H1 (cell line): ENCODE results near the gene NT5DC1. TPM values are rescaled to one million over a fixed set of nuclear protein-coding genes. Genes with fewer than 3 reads are reported as not detected.

Experiments
- CTCF ChIA-PET: fragments of 300-600 bp; sonication (Branson Sonifier 250); formaldehyde crosslinking; loops from one replicate; lab custom pipeline; 2021; ENCODE audit not compliant: partially characterized antibody; lab: Charles Lee
- POLR2A ChIA-PET: fragments of 300-600 bp; sonication (Branson Sonifier 250); formaldehyde crosslinking; loops from one replicate; lab custom pipeline; 2021; ENCODE audit warnings: inconsistent platforms; ENCODE audit not compliant: partially characterized antibody; lab: Charles Lee
- DNase-seq, 2 experiments: peaks; one replicate each; pipeline versions ENCODE4 v3.0.0 to v3.0.0-alpha.2; 2010 to 2022; ENCODE audit warnings: low spot score in 2 of 2, low read depth in 1 of 2, mixed read lengths in 1 of 2
- FAIRE-seq: peaks from 2 replicates; lab custom pipeline; 2011; peaks lifted over from hg19 to GRCh38; lab: Jason Lieb, UNC
- H2AFZ ChIP-seq: 2 replicates; pipeline ENCODE4 v1.8.1; 2012; ENCODE audit warnings: low read length, inconsistent platforms
- H2AK5ac ChIP-seq: 2 replicates; pipeline ENCODE4 v1.6.1; 2013; ENCODE audit warnings: low read depth, low read length
- H2BK120ac ChIP-seq: replicated peaks from 2 replicates; pipeline ENCODE3; 2013; ENCODE audit warnings: low read depth, low read length, inconsistent platforms
- H2BK12ac ChIP-seq: 2 replicates; pipeline ENCODE4 v1.6.1; 2013; ENCODE audit warnings: low read depth, low read length
- H2BK15ac ChIP-seq: 2 replicates; pipeline ENCODE4 v1.6.1; 2013; ENCODE audit warnings: low read length
- H2BK20ac ChIP-seq: 2 replicates; pipeline ENCODE4 v1.6.1; 2013; ENCODE audit warnings: low read length
- H2BK5ac ChIP-seq: 2 replicates; pipeline ENCODE4 v1.6.1; 2013; ENCODE audit warnings: low read depth, low read length
- H3K14ac ChIP-seq: 2 replicates; pipeline ENCODE4 v1.6.1; 2013; ENCODE audit warnings: inconsistent platforms; ENCODE audit not compliant: insufficient read length
- H3K18ac ChIP-seq: 2 replicates; pipeline ENCODE4 v1.6.1; 2013; ENCODE audit warnings: low read length; ENCODE audit errors: extremely low read depth
- H3K23ac ChIP-seq: 2 replicates; pipeline ENCODE4 v1.6.1; 2013; ENCODE audit warnings: inconsistent platforms; ENCODE audit not compliant: insufficient read length
- H3K23me2 ChIP-seq: 2 replicates; pipeline ENCODE4 v1.6.1; 2013; ENCODE audit warnings: low read depth, low read length
- H3K27ac ChIP-seq: 2 replicates; pipeline ENCODE4 v1.6.1; 2011; ENCODE audit warnings: low read depth, low read length, inconsistent platforms
- H3K27me3 ChIP-seq, 4 experiments: replicated peaks in 1 of 4; 1 replicate in 1 of 4; 2 replicates in 3 of 4; pipeline versions ENCODE4 v1.6.1 to v1.8.1; 2011 to 2013; ENCODE audit warnings: low read length in 3 of 4, mild to moderate bottlenecking in 3 of 4, inconsistent platforms in 2 of 4, mixed read lengths in 2 of 4, moderate library complexity in 1 of 4; ENCODE audit not compliant: control insufficient read depth in 3 of 4, insufficient read depth in 3 of 4; ENCODE audit errors: extremely low read depth in 1 of 4
- H3K36me3 ChIP-seq, 4 experiments: 2 replicates each; pipeline versions ENCODE4 v1.6.1 to v1.8.1; 2011 to 2013; ENCODE audit warnings: mild to moderate bottlenecking in 4 of 4, low read length in 3 of 4, moderate library complexity in 2 of 4, control low read depth in 1 of 4, inconsistent platforms in 1 of 4; ENCODE audit not compliant: insufficient read depth in 4 of 4, control insufficient read depth in 2 of 4
- H3K4ac ChIP-seq: replicated peaks from 2 replicates; pipeline ENCODE3; 2013; ENCODE audit warnings: low read length, low read depth, mixed read lengths, inconsistent platforms; ENCODE audit not compliant: insufficient read length
- H3K4me1 ChIP-seq, 4 experiments: replicated peaks in 1 of 4; 1 replicate in 1 of 4; 2 replicates in 3 of 4; pipeline versions ENCODE4 v1.6.1 to v1.8.1; 2011 to 2013; ENCODE audit warnings: low read length in 3 of 4, inconsistent platforms in 2 of 4, mixed read lengths in 1 of 4; ENCODE audit not compliant: insufficient read depth in 4 of 4, control insufficient read depth in 3 of 4
- H3K4me2 ChIP-seq, 2 experiments: 2 replicates each; pipeline versions ENCODE4 v1.6.1 to v1.8.1; 2011 to 2013; ENCODE audit warnings: low read depth in 2 of 2, low read length in 2 of 2, control low read depth in 1 of 2, inconsistent platforms in 1 of 2, mild to moderate bottlenecking in 1 of 2; ENCODE audit not compliant: insufficient read depth in 1 of 2
- H3K4me3 ChIP-seq, 4 experiments: fragments of 200-600, 300-600 bp in 1 of 4; sonication (generic), shearing (Covaris generic), sonication (Bioruptor Twin) in 1 of 4; 2 replicates each; pipeline versions ENCODE4 v1.5.1 to v1.8.1; 2011 to 2016; ENCODE audit warnings: low read length in 4 of 4, low read depth in 3 of 4, control low read depth in 2 of 4, inconsistent platforms in 2 of 4, mild to moderate bottlenecking in 2 of 4, mixed read lengths in 1 of 4, moderate library complexity in 1 of 4; ENCODE audit not compliant: insufficient read depth in 2 of 4; ENCODE audit errors: extremely low read depth in 1 of 4
- H3K56ac ChIP-seq: replicated peaks from 2 replicates; pipeline ENCODE3; 2013; ENCODE audit warnings: low read depth, mild to moderate bottlenecking, mixed read lengths, low read length, inconsistent platforms; ENCODE audit not compliant: insufficient read length
- H3K79me1 ChIP-seq: 2 replicates; pipeline ENCODE4 v1.6.1; 2013; ENCODE audit warnings: low read depth, low read length, control low read depth
- H3K79me2 ChIP-seq, 2 experiments: 2 replicates each; pipeline versions ENCODE4 v1.6.1 to v1.8.1; 2012 to 2013; ENCODE audit warnings: low read length in 2 of 2, mild to moderate bottlenecking in 2 of 2, inconsistent platforms in 1 of 2; ENCODE audit not compliant: insufficient read depth in 2 of 2, control insufficient read depth in 1 of 2
- H3K9ac ChIP-seq, 4 experiments: replicated peaks in 1 of 4; 1 replicate in 1 of 4; 2 replicates in 3 of 4; pipeline versions ENCODE4 v1.6.1 to v1.8.1; 2011 to 2013; ENCODE audit warnings: low read depth in 3 of 4, low read length in 3 of 4, control low read depth in 2 of 4, mild to moderate bottlenecking in 2 of 4, moderate library complexity in 2 of 4, inconsistent platforms in 1 of 4; ENCODE audit errors: extremely low read depth in 1 of 4
- H3K9me3 ChIP-seq, 2 experiments: 2 replicates each; pipeline versions ENCODE4 v1.6.1 to v1.8.1; 2012 to 2013; ENCODE audit warnings: mild to moderate bottlenecking in 2 of 2, moderate library complexity in 2 of 2, control low read depth in 1 of 2, inconsistent platforms in 1 of 2, low read depth in 1 of 2, low read length in 1 of 2, mixed read lengths in 1 of 2; ENCODE audit not compliant: insufficient read depth in 2 of 2
- H4K20me1 ChIP-seq, 2 experiments: replicated peaks in 1 of 2; 2 replicates each; pipeline versions ENCODE3 to v1.8.1; 2011 to 2013; ENCODE audit warnings: inconsistent platforms in 2 of 2, low read length in 2 of 2, mild to moderate bottlenecking in 1 of 2; ENCODE audit not compliant: insufficient read depth in 2 of 2, control insufficient read depth in 1 of 2
- H4K5ac ChIP-seq: 2 replicates; pipeline ENCODE4 v1.6.1; 2013; ENCODE audit warnings: low read length, low read depth, mixed read lengths, inconsistent platforms; ENCODE audit not compliant: insufficient read length
- H4K8ac ChIP-seq: 2 replicates; pipeline ENCODE4 v1.8.0; 2013; ENCODE audit warnings: mild to moderate bottlenecking, moderate library complexity, low read length, inconsistent platforms; ENCODE audit not compliant: insufficient read depth; ENCODE audit errors: extremely low read depth
- H4K91ac ChIP-seq: replicated peaks from 2 replicates; pipeline ENCODE3; 2013; ENCODE audit warnings: low read length, mixed read lengths, inconsistent platforms; ENCODE audit not compliant: insufficient read length
- BRCA1 ChIP-seq: IDR thresholded peaks from 2 replicates; pipeline ENCODE4 v1.6.1; 2012; ENCODE audit warnings: low read depth, low read length, improper control_type of control experiment
- EP300 ChIP-seq, 2 experiments: IDR thresholded peaks; 1 replicate in 1 of 2; 2 replicates in 1 of 2; pipeline ENCODE4 v1.6.1; 2011 to 2012; ENCODE audit warnings: low read depth in 2 of 2, low read length in 2 of 2, mild to moderate bottlenecking in 2 of 2, borderline replicate concordance in 1 of 2, inconsistent platforms in 1 of 2, moderate library complexity in 1 of 2
- EZH2 ChIP-seq: fragments of 200-600 bp; sonication (generic); IDR thresholded peaks from 2 replicates; pipeline ENCODE4 v1.7.1; 2012; ENCODE audit warnings: low read depth, mild to moderate bottlenecking, moderate library complexity, low read length, inconsistent platforms; ENCODE audit not compliant: severe bottlenecking
- JUND ChIP-seq: IDR thresholded peaks from 2 replicates; pipeline ENCODE4 v1.6.1; 2011; ENCODE audit warnings: mild to moderate bottlenecking, improper control_type of control experiment, low read length
- KDM1A ChIP-seq: fragments of 200-600, 300-600 bp; sonication (generic); IDR thresholded peaks from 2 replicates; pipeline ENCODE4 v1.7.1; 2016; ENCODE audit warnings: mild to moderate bottlenecking, low read length, borderline replicate concordance
- SP2 ChIP-seq: IDR thresholded peaks from 2 replicates; pipeline ENCODE4 v1.6.1; 2012; ENCODE audit warnings: mild to moderate bottlenecking, low read length, inconsistent platforms
- TBP ChIP-seq: IDR thresholded peaks from 2 replicates; pipeline ENCODE4 v1.6.1; 2011; ENCODE audit warnings: low read depth, low read length, improper control_type of control experiment
- TEAD4 ChIP-seq: IDR thresholded peaks from 2 replicates; pipeline ENCODE4 v1.6.1; 2012; ENCODE audit warnings: low read depth, low read length, inconsistent platforms, mixed read lengths
- WGBS, 2 experiments: shearing (Covaris generic) in 1 of 2; methylation state at CpG; one replicate each; pipeline versions ENCODE4 v1.1.6 to v1.1.7; 2013 to 2015; ENCODE audit warnings: low lambda C conversion rate in 2 of 2, mixed read lengths in 2 of 2, inconsistent platforms in 1 of 2, low coverage in 1 of 2, missing lambda C conversion rate in 1 of 2; ENCODE audit not compliant: insufficient replicate concordance in 2 of 2, insufficient coverage in 1 of 2, insufficient read length in 1 of 2; ENCODE audit errors: extremely low coverage in 1 of 2, missing lambda C conversion rate in 1 of 2; 5-methylcytosine and 5-hydroxymethylcytosine counted together
- polyA plus RNA-seq, 7 experiments: library from polyadenylated mRNA; depleted of rRNA in 3 of 7; stranded (reverse) in 5 of 7; unstranded in 2 of 7; fragments of >200 nt in 5 of 7; fragments of 200-250 nt in 2 of 7; gene quantifications; 1 replicate in 5 of 7; 2 replicates in 1 of 7; 4 replicates in 1 of 7; pipeline versions ENCODE4 v1.2.1 to v1.2.3, GENCODE V29; 2011 to 2013; ENCODE audit warnings: missing spikeins in 2 of 7, mixed read lengths in 2 of 7
- total RNA-seq: library from RNA; stranded (reverse); fragmentation: NEBNext Ultra II Directional; extraction: Animal tissue kit (Norgen Biotek cat#: 25700); gene quantifications from 2 replicates; pipeline ENCODE4 v1.2.1, GENCODE V29; 2021
- TF ChIP-seq, protein P1 (sequence below): IDR thresholded peaks from 2 replicates; pipeline ENCODE4 v1.6.1; 2011; ENCODE audit warnings: low read depth, mild to moderate bottlenecking, low read length; ENCODE audit not compliant: insufficient read depth

NT5DC1 gene
- total and polyA plus RNA-seq, 2 of the 8 experiments (the other 6 are each of a cell fraction or from before 2014, with no cell fraction given), result 25.3 to 72.7 TPM

DNA sequence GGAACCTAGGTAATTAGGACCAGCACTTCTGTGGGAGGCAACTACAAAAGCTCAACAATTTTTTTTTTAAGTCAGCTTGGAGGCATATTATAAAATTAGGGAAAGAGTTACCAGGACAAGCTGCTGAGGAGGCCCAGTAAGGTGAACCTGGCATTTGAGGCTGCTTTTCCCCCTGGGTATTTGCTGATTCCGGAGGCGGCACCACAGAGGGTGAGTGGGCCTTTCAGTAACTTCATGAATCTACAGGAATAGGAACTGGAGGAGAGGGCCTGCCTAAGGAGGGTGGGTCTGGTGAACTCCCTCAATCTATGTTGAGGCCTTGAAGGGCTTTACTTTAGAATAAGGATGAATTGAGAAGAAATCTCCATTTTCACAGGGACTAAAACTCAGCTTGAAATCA lies 138.6 kb downstream of the NT5DC1 start:
- Histone ChIP-seq H3K9me3 (no peaks in the 10 kb centered on the region), H2BK120ac (no peak overlapping the region), H3K4me2 (no peak overlapping the region), H3K27me3 (no peaks in the 10 kb centered on the region), H4K8ac (no peak overlapping the region), H3K4ac (no peak overlapping the region), H3K79me2 (no peaks in the 10 kb centered on the region), H2BK12ac (no peak overlapping the region), H3K56ac (no peak overlapping the region), H2BK15ac (no peak overlapping the region), H3K4me1 (no peaks in the 10 kb centered on the region), H3K27ac (no peak overlapping the region), H4K20me1 (no peaks in the 10 kb centered on the region), H3K4me3 (no peak overlapping the region), H3K9ac (no peak overlapping the region), H2AK5ac (no peak overlapping the region), H2AFZ (no peak overlapping the region), H3K14ac (no peak overlapping the region), H2BK5ac (no peak overlapping the region), H3K23ac (no peak overlapping the region), H2BK20ac (no peak overlapping the region), H3K18ac (no peak overlapping the region), H3K23me2 (no peaks in the 10 kb centered on the region), H3K36me3 (peaks cover 0 to 28% (median 15%) of the 10 kb centered on the region in 4 experiments; a peak in 4 of 8 replicates), H4K91ac (no peak overlapping the region), H3K79me1 (no peaks in the 10 kb centered on the region), H4K5ac (no peak overlapping the region)
- CTCF ChIA-PET, result interaction anchor here (1.2 kb wide), 1 partner anchor 29 kb away, joined by 3 read pairs; no protein-coding TSS in a partner anchor
- WGBS, 2 experiments, result 91% methylated on average over 2 of the region's 2 CpGs; no CpG with 5 or more reads in 1 of the 2 experiments
- FAIRE-seq (no peak), DNase-seq (no peak)
- POLR2A ChIA-PET, result no interaction called here
- TF ChIP-seq TEAD4 (no peak), KDM1A (no peak), EZH2 (no peak), EP300 (IDR thresholded peaks at IDR 0.05; ENCODE audit: borderline replicate concordance in 1 of 2, low read depth in 2 of 2, low read length in 2 of 2) (no peak), BRCA1 (no peak), TBP (no peak), SP2 (no peak), JUND (no peak)
- TF ChIP-seq, protein P1, sequence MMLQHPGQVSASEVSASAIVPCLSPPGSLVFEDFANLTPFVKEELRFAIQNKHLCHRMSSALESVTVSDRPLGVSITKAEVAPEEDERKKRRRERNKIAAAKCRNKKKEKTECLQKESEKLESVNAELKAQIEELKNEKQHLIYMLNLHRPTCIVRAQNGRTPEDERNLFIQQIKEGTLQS, result no peak
